HUES48 (cell line): ENCODE data around the gene PPIE.
"Not testable (repeated sequence)": the region's sequence is repeated elsewhere in the genome, so short reads cannot be mapped to it uniquely, and the experiment has no call there.

Source experiments
- H3K27ac ChIP-seq: one replicate; pipeline ENCODE4 v1.7.0; 2013; ENCODE audit warnings: low read depth, low read length, inconsistent platforms
- H3K27me3 ChIP-seq: 2 replicates; pipeline ENCODE4 v1.6.1; 2013; ENCODE audit warnings: mild to moderate bottlenecking, low read length; ENCODE audit not compliant: control insufficient read depth, insufficient read depth
- H3K36me3 ChIP-seq: 2 replicates; pipeline ENCODE4 v1.6.1; 2013; ENCODE audit warnings: low read length; ENCODE audit not compliant: control insufficient read depth, insufficient read depth
- H3K4me1 ChIP-seq: 2 replicates; pipeline ENCODE4 v1.6.1; 2013; ENCODE audit warnings: mild to moderate bottlenecking, low read length; ENCODE audit not compliant: control insufficient read depth, insufficient read depth
- H3K4me3 ChIP-seq: 2 replicates; pipeline ENCODE4 v1.5.1; 2013; ENCODE audit warnings: mild to moderate bottlenecking, low read depth, low read length
- H3K9ac ChIP-seq: 2 replicates; pipeline ENCODE4 v1.6.1; 2013; ENCODE audit warnings: mild to moderate bottlenecking, low read depth, low read length, moderate library complexity
- H3K9me3 ChIP-seq: 2 replicates; pipeline ENCODE4 v1.6.1; 2013; ENCODE audit warnings: low read length; ENCODE audit not compliant: control insufficient read depth, insufficient read depth

The PPIE gene

GRCh38 chr1:39760074-39761008 lies 21.7 kb downstream of the PPIE start:
- H3K9me3 ChIP-seq: no peaks in the 10 kb centered on the region; the same call in 1 of the 2 replicates
- H3K36me3 ChIP-seq: peaks cover 10% of the 10 kb centered on the region
- H3K27me3 ChIP-seq: no peaks in the 10 kb centered on the region
- no peak overlapping the region for H3K9ac ChIP-seq
- no peaks in the 10 kb centered on the region for H3K4me1 ChIP-seq
- no peak overlapping the region for H3K4me3 ChIP-seq
- H3K27ac ChIP-seq: no peak overlapping the region

DNA sequence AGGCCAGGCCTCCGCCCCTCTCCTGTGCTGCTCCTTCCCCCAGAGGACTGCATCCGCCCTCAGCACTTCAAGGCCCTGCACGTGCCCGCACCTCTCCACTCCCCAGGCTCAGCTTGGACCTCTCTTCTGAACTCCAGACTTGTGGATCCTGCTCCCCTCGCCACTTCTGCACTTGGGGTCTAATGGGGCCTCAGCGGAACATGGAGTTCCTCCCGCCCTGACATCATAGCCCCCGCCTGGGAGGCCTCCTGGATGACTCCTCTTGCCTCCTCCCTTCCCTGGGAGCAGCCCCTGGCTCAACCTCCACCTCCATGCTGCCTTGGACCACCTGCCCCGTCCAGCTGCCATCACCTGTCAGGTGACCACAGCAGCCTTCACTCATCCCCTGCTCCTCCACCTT lies 22.3 kb downstream of the PPIE start:
- Histone ChIP-seq H3K9me3 (no peaks in the 10 kb centered on the region; the same call in 1 of the 2 replicates), H3K4me3 (no peak overlapping the region), H3K27me3 (no peaks in the 10 kb centered on the region), H3K27ac (no peak overlapping the region), H3K9ac (no peak overlapping the region), H3K36me3 (peaks cover 4% of the 10 kb centered on the region), H3K4me1 (no peaks in the 10 kb centered on the region)

DNA sequence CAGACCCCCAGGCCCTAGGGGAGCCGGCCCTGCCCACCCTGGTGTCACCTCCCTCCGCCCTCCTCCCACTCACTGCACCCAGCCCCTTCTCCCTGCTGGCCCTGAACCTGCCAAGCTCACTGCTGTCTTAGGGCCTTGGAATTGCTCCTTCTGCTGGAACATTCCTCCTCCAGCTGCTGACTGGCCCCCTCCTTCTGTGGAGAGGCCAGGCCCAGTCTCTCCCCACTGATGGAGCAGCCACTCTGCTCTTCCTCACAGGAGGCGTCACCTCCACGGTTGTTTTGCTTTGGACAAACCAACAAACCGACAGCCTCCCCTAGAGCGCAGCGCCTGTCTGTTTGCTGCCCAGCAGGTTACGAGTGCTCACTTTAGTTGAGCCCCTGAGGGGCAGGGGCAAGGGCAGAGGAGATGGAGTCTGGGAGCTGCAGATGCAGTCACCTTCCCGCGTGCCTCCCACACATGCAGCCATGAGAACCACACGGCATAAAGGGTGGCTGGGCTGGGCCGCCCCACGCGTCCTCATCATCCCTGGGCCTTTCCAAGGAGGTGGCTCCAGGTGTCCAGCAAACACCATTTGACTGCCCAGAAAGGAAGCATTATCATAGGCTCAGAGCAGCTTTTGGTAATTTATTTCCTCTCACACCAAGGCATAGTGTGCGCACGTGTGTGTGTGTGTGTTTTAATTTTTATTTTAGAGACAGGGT lies 23.0 kb downstream of the PPIE start:
- Histone ChIP-seq H3K9ac (no peak overlapping the region), H3K27ac (no peak overlapping the region), H3K36me3 (no peaks in the 10 kb centered on the region), H3K4me1 (no peaks in the 10 kb centered on the region), H3K9me3 (no peaks in the 10 kb centered on the region; the same call in 1 of the 2 replicates), H3K27me3 (no peaks in the 10 kb centered on the region), H3K4me3 (no peak overlapping the region)

DNA sequence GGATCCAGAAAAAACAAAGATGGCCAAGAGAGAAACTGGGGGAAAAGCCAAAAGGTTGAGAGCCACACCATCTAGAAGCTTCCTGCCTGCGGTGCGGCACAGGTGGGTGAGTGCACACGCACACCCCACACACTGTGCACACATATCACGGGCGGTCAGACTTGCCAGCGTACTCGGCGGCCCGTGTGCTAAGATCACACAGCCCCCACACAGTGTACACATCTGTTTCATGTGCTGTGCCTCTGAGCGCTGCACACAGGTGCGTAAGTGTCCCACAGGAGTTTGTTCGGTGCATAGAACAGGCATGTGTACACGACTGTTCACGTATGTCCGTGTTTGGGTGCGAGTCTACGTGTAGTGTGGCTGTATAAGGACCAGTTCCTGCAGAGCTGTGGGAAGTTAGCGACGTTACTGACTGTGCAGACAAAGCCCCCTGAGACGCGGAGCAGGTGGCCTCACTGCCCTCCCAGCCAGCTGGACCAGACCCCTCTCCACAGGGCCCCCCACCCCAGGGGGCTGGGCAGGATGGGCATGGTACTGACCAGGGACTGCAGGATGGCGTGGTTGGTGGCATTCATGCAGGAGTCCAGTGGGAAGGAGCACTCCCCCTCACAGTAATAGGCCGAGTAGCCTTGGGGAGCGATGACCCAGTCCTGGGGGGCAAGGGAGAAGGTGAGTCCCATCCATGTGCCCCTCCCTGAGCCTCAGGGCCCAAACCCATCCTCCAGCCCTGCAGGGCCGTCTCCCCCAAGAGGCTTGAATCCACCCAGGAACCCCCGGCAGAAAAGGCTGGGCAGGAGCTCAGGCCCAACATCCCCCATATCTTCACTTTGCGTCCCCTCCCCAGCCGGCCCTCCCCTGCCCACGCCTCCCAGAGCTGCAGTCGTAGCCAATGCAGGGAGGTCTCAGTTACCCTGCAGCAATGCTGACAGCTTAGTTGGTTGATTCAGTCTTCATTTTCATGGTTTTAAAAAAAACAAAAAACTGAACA lies 24.2 kb downstream of the PPIE start:
- Histone ChIP-seq H3K9me3 (no peaks in the 10 kb centered on the region; the same call in 1 of the 2 replicates), H3K27ac (no peak overlapping the region), H3K4me1 (no peaks in the 10 kb centered on the region), H3K27me3 (no peaks in the 10 kb centered on the region), H3K36me3 (no peaks in the 10 kb centered on the region), H3K9ac (no peak overlapping the region), H3K4me3 (no peak overlapping the region)

DNA sequence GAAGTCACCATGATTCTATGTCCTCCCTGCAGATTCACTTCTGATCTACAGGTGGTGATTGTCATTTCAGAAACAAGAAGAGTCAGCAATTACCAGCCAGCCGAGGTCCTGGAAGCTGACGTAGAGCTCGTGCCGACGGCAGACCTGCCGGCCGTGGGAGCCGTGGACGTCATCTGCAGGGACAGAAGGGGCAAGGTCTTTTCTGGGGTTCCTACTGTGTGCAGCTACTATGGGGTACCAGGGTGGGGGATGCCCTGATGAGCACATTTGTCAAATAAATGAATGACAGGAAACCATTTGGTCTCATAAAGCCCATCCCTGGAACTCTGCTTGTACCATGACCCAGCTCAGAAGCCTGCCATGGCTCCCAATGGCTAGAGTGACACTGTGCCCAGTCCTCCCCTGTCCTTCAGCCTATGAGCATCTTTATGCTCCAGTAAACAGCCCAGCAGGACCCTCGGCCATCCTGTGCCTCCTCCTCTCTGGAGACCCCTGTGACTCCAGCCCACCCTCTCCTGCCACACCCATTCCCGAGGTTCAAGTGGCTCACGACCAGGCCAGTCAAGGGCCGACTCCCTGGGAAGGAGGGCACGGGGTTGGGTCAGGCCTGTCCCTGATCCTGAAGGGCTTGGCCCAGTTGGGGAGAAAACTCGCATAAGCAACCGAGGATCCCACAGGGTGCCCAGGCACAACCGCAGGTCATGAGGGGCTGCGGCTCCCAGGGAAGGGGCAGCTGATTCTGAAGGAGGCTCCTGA lies 25.1 kb downstream of the PPIE start:
- H3K36me3 ChIP-seq, H3K4me3 ChIP-seq, H3K9ac ChIP-seq, H3K27me3 ChIP-seq, H3K9me3 ChIP-seq, H3K27ac ChIP-seq, H3K4me1 ChIP-seq: not testable (repeated sequence)

DNA sequence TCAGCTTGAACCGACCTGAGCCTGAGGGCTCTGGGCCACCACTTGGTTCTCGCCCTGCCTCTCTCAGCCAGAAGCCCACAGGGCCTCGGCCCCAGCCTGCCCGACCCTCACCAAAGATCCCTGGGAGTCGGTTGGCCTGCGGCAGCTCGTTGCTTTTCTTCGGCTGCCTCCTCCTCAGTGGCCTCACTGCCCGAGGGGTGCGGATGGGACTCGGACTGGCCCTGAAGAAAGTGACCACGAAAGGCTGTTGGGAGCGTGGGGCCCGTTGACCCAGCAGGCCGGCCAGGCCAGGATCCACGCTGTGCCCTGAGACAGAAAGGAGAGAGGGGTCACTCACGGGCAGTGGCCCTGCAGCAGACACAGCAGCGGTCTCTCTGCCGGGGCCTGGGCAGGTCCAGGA lies 25.8 kb downstream of the PPIE start:
- not testable (repeated sequence) for H3K27me3 ChIP-seq, H3K9ac ChIP-seq, H3K27ac ChIP-seq, H3K36me3 ChIP-seq, H3K4me1 ChIP-seq, H3K4me3 ChIP-seq, H3K9me3 ChIP-seq

DNA sequence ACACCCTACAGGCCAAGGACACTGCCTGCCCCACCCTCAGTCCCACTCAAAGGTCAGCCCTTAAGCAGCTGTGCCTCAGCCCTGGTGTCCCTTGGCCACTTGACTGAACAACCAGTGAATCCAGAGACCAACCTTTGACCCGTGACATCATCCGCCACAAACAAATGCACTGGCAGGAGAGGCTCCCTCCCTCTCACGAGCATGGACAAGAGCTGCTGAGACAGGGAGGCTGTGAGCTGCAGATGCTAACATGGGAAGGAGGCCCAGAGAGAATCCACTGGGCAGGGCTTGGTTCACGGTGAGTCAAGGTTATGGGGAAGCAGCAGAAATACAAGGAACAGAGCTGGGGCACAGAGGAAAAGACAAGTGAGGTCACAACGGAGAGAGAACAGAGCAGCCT lies 27.8 kb downstream of the PPIE start:
- not testable (repeated sequence) for H3K9me3 ChIP-seq, H3K36me3 ChIP-seq, H3K4me1 ChIP-seq, H3K9ac ChIP-seq, H3K4me3 ChIP-seq, H3K27ac ChIP-seq
- H3K27me3 ChIP-seq: peaks cover 13% of the 10 kb centered on the region

DNA sequence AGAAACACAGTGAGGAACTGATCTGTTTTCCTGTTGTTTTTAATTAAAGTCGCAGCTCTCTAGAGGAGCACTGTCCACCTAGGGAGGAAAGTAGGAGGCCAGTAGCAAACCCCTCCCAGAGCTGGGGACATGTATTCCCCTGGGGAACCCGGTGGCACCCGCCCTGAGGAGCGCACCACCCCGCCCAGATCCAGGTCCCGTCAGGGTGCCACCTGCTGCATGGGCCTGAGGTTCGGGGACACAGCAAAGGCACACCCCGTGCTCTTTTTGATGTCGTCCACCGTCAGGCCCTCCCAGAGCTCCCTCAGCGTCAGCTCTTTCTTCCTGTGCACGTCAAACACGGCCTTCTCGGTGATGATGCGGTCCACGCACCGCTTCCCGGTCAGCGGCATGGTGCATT lies 30.8 kb downstream of the PPIE start:
- H3K27me3 ChIP-seq: peaks cover 15% of the 10 kb centered on the region
- H3K4me3 ChIP-seq, H3K9me3 ChIP-seq, H3K9ac ChIP-seq, H3K27ac ChIP-seq, H3K36me3 ChIP-seq, H3K4me1 ChIP-seq: not testable (repeated sequence)

GRCh38 chr1:39770100-39771021 lies 31.7 kb downstream of the PPIE start:
- H3K4me3 ChIP-seq, H3K9me3 ChIP-seq, H3K27ac ChIP-seq, H3K36me3 ChIP-seq, H3K4me1 ChIP-seq, H3K9ac ChIP-seq: not testable (repeated sequence)
- peaks cover 15% of the 10 kb centered on the region for H3K27me3 ChIP-seq
